Fibroblast of lung (primary cell): Measurements from ENCODE around the gene PARVG.

ENCODE experiments used
- EZH2 ChIP-seq: IDR thresholded peaks from 2 replicates; pipeline ENCODE4 v1.5.1; 2012; ENCODE audit warnings: low read length, control low read depth, mild to moderate bottlenecking; ENCODE audit errors: missing control alignments
- TF ChIP-seq, protein P1 (sequence below), 2 donors: IDR thresholded peaks in 1 of 2; conservative IDR thresholded peaks in 1 of 2; 1 replicate in 1 of 2; 2 replicates in 1 of 2; pipeline ENCODE4 v1.5.1; 2011 to 2012; ENCODE audit warnings: low read length in 2 of 2, control low read depth in 1 of 2, inconsistent platforms in 1 of 2, low read depth in 1 of 2, mild to moderate bottlenecking in 1 of 2

DNA sequence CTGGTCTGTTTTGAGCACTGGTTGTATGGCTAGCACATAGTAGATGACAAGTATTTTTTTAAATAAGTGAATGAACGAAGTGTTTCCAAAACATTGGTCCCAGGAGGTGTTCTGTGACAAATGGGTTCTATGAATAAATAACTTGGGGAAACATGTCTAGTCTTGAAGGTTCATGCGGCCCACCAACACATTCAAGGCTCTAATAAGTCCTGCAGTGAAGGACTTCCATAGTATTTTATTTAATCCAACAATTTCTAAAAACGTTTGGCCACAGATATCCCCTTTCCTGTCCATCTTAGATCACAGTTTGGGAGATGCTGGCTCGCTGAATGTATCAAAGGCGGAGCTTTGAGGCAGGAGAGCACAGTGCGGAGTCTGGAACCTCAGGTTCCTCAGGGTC is 22.5 kb downstream of the PARVG start:
- TF ChIP-seq, protein P1, sequence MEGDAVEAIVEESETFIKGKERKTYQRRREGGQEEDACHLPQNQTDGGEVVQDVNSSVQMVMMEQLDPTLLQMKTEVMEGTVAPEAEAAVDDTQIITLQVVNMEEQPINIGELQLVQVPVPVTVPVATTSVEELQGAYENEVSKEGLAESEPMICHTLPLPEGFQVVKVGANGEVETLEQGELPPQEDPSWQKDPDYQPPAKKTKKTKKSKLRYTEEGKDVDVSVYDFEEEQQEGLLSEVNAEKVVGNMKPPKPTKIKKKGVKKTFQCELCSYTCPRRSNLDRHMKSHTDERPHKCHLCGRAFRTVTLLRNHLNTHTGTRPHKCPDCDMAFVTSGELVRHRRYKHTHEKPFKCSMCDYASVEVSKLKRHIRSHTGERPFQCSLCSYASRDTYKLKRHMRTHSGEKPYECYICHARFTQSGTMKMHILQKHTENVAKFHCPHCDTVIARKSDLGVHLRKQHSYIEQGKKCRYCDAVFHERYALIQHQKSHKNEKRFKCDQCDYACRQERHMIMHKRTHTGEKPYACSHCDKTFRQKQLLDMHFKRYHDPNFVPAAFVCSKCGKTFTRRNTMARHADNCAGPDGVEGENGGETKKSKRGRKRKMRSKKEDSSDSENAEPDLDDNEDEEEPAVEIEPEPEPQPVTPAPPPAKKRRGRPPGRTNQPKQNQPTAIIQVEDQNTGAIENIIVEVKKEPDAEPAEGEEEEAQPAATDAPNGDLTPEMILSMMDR (conservative IDR thresholded peaks at IDR 0.05 in 1 of 2, IDR thresholded peaks at IDR 0.05 in 1 of 2; ENCODE audit: low read depth in 1 of 2, low read length in 2 of 2), result no peak
- TF ChIP-seq EZH2, result no peak
